A549 (cell line): Measurements from ENCODE around the gene NEBL.

Source experiments
- BCL3 ChIP-seq: fragments of >200 bp; sonication (Bioruptor Twin); formaldehyde crosslinking; IDR thresholded peaks from 3 replicates; pipeline ENCODE4 v1.6.1; 2016
- CBX2 ChIP-seq: fragments of 200-600 bp; sonication (generic); IDR thresholded peaks from 2 replicates; pipeline ENCODE4 v1.6.1; 2016; ENCODE audit warnings: low read depth, mild to moderate bottlenecking, borderline replicate concordance
- CHD2 ChIP-seq: fragments of 150-350 bp; IDR thresholded peaks from 2 replicates; pipeline ENCODE4 v1.6.1; 2014; ENCODE audit warnings: low read length; ENCODE audit not compliant: partially characterized antibody
- CHD4 ChIP-seq: fragments of 200-600 bp; sonication (generic); IDR thresholded peaks from 2 replicates; pipeline ENCODE4 v1.6.1; 2016; ENCODE audit warnings: antibody characterized with exemption, mild to moderate bottlenecking, borderline replicate concordance
- CTCF ChIP-seq: fragments of >200 bp; sonication (Bioruptor Twin); formaldehyde crosslinking; IDR thresholded peaks from 3 replicates; pipeline ENCODE4 v1.5.1; 2016
- E2F6 ChIP-seq: IDR thresholded peaks from 2 replicates; pipeline ENCODE4 v1.6.1; 2012; ENCODE audit warnings: low read depth, borderline replicate concordance
- EHMT2 ChIP-seq: fragments of 200-600 bp; sonication (generic); IDR thresholded peaks from 2 replicates; pipeline ENCODE4 v1.6.1; 2016; ENCODE audit warnings: antibody characterized with exemption, low read depth, mild to moderate bottlenecking, moderate library complexity
- EP300 ChIP-seq, 2 experiments: fragments of >200 bp; sonication (Bioruptor Twin); formaldehyde crosslinking; IDR thresholded peaks; 2 replicates in 1 of 2; 3 replicates in 1 of 2; pipeline ENCODE4 v1.6.1; 2016 to 2017
- ESRRA ChIP-seq: fragments of 150-350 bp; IDR thresholded peaks from 2 replicates; pipeline ENCODE4 v1.6.1; 2014; ENCODE audit warnings: mild to moderate bottlenecking, low read length, borderline replicate concordance
- PBX3 ChIP-seq: IDR thresholded peaks from 2 replicates; pipeline ENCODE4 v1.6.1; 2012
- POLR2A ChIP-seq: IDR thresholded peaks from 2 replicates; pipeline ENCODE4 v1.6.1; 2012; ENCODE audit warnings: mild to moderate bottlenecking, low read length
- RFX5 ChIP-seq: fragments of 450-650 bp; IDR thresholded peaks from 2 replicates; pipeline ENCODE4 v1.7.1; 2014; ENCODE audit warnings: antibody characterized with exemption, mild to moderate bottlenecking, moderate library complexity
- SMC3 ChIP-seq: fragments of >200 bp; sonication (Bioruptor Twin); formaldehyde crosslinking; IDR thresholded peaks from 3 replicates; pipeline ENCODE4 v1.6.1; 2018; ENCODE audit warnings: inconsistent platforms
- TP53 ChIP-seq: fragments of 250-450 bp; sonication (Bioruptor Pico); IDR thresholded peaks from 2 replicates; pipeline ENCODE4 v1.5.0; 2021; ENCODE audit warnings: mild to moderate bottlenecking, moderate library complexity

- no peak for TF ChIP-seq CTCF
- TF ChIP-seq ESRRA, result no peak
- TF ChIP-seq CBX2, result no peak
- TF ChIP-seq CHD2, result no peak
- TF ChIP-seq POLR2A, result no peak
- no peak for TF ChIP-seq CHD4
- TF ChIP-seq BCL3, result no peak
- TF ChIP-seq EHMT2, result no peak
- TF ChIP-seq PBX3, result no peak
- no peak for TF ChIP-seq SMC3
- TF ChIP-seq E2F6, result no peak
- TF ChIP-seq EP300 (IDR thresholded peaks at IDR 0.05), result no peak
- no peak for TF ChIP-seq RFX5
- TF ChIP-seq TP53 (CRISPR knock-in tag), result no peak
Measured at GRCh38 chr10:20822825-20823224, 74.3 kb downstream of the NEBL start.
